PFSK-1 (cell line): ENCODE measurements around the gene TBC1D22A.

ENCODE experiments used
- POLR2AphosphoS5 ChIP-seq: IDR thresholded peaks from 2 replicates; pipeline ENCODE4 v1.6.1; 2012; ENCODE audit warnings: low read depth, mild to moderate bottlenecking, control low read depth, low read length, moderate library complexity
- SIN3A ChIP-seq: IDR thresholded peaks from 2 replicates; pipeline ENCODE4 v1.6.1; 2012; ENCODE audit warnings: mild to moderate bottlenecking, low read length, moderate library complexity, borderline replicate concordance; ENCODE audit not compliant: insufficient read depth
- TAF1 ChIP-seq: IDR thresholded peaks from 2 replicates; pipeline ENCODE4 v1.6.1; 2012; ENCODE audit warnings: low read length, control low read depth, borderline replicate concordance; ENCODE audit not compliant: insufficient read depth
- TF ChIP-seq, protein P1 (sequence below), 2 experiments: IDR thresholded peaks; 2 replicates each; pipeline versions ENCODE4 v1.6.1 to v1.8.0; 2011 to 2012; ENCODE audit warnings: low read depth in 2 of 2, low read length in 2 of 2, control low read depth in 1 of 2, inconsistent platforms in 1 of 2, mild to moderate bottlenecking in 1 of 2, moderate library complexity in 1 of 2; ENCODE audit not compliant: insufficient read depth in 1 of 2

- TF ChIP-seq POLR2AphosphoS5: no peak
- no peak for TF ChIP-seq TAF1
- TF ChIP-seq SIN3A: no peak
- TF ChIP-seq, protein P1, sequence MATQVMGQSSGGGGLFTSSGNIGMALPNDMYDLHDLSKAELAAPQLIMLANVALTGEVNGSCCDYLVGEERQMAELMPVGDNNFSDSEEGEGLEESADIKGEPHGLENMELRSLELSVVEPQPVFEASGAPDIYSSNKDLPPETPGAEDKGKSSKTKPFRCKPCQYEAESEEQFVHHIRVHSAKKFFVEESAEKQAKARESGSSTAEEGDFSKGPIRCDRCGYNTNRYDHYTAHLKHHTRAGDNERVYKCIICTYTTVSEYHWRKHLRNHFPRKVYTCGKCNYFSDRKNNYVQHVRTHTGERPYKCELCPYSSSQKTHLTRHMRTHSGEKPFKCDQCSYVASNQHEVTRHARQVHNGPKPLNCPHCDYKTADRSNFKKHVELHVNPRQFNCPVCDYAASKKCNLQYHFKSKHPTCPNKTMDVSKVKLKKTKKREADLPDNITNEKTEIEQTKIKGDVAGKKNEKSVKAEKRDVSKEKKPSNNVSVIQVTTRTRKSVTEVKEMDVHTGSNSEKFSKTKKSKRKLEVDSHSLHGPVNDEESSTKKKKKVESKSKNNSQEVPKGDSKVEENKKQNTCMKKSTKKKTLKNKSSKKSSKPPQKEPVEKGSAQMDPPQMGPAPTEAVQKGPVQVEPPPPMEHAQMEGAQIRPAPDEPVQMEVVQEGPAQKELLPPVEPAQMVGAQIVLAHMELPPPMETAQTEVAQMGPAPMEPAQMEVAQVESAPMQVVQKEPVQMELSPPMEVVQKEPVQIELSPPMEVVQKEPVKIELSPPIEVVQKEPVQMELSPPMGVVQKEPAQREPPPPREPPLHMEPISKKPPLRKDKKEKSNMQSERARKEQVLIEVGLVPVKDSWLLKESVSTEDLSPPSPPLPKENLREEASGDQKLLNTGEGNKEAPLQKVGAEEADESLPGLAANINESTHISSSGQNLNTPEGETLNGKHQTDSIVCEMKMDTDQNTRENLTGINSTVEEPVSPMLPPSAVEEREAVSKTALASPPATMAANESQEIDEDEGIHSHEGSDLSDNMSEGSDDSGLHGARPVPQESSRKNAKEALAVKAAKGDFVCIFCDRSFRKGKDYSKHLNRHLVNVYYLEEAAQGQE (IDR thresholded peaks at IDR 0.05; ENCODE audit: insufficient read depth in 1 of 2, low read depth in 2 of 2, low read length in 2 of 2): no peak
Measured at GRCh38 chr22:47009304-47010101, 247.1 kb downstream of the TBC1D22A start.
